GM18526 (cell line): ENCODE results near the gene FAM83G.

Experiments
- POLR2A ChIP-seq: IDR thresholded peaks from 3 replicates; pipeline ENCODE4 v1.6.1; 2011; ENCODE audit not compliant: insufficient read length; ENCODE audit errors: extremely low read depth

FAM83G gene

GRCh38 chr17:18961634-18962493, 42.7 kb downstream of the FAM83G start:
- TF ChIP-seq POLR2A, result no peak

GRCh38 chr17:18960803-18961511, 43.6 kb downstream of the FAM83G start:
- TF ChIP-seq POLR2A, result no peak

GRCh38 chr17:18960241-18960665, 44.3 kb downstream of the FAM83G start:
- TF ChIP-seq POLR2A, result no peak

GRCh38 chr17:18959845-18960240, 44.7 kb downstream of the FAM83G start:
- TF ChIP-seq POLR2A, result no peak

- no peak for TF ChIP-seq POLR2A
Observed at GRCh38 chr17:18959071-18959844, 45.3 kb downstream of the FAM83G start.

GRCh38 chr17:18958611-18959010, 46.0 kb downstream of the FAM83G start:
- TF ChIP-seq POLR2A, result no peak

- TF ChIP-seq POLR2A, result no peak
Observed at GRCh38 chr17:18957831-18958230, 46.7 kb downstream of the FAM83G start.

- no peak for TF ChIP-seq POLR2A
Observed at GRCh38 chr17:18956581-18956980, 48.0 kb downstream of the FAM83G start.

- TF ChIP-seq POLR2A, result no peak
Observed at GRCh38 chr17:18955009-18955408, 49.6 kb downstream of the FAM83G start.

GRCh38 chr17:18954321-18954720, 50.2 kb downstream of the FAM83G start:
- TF ChIP-seq POLR2A, result no peak

GRCh38 chr17:18953231-18953728, 51.3 kb downstream of the FAM83G start:
- TF ChIP-seq POLR2A, result no peak

- no peak for TF ChIP-seq POLR2A
Observed at GRCh38 chr17:18951941-18952842, 52.4 kb downstream of the FAM83G start, which contains the start of gene SLC5A10. TSS of gene SLC5A10 (plus strand) at chr17:18952165. CDS start at chr17:18952206, 41 bp downstream.

GRCh38 chr17:18950944-18951905, 53.3 kb downstream of the FAM83G start:
- no peak for TF ChIP-seq POLR2A
